ENCODE measurements around the gene MS4A8.
"Not testable (repeated sequence)": the region's sequence is repeated elsewhere in the genome, so short reads cannot be mapped to it uniquely, and the experiment has no call there.

Gene MS4A8

GRCh38 chr11:60731586-60731985 is 32.2 kb downstream of the MS4A8 start:
- no peak for DNase-seq

DNA sequence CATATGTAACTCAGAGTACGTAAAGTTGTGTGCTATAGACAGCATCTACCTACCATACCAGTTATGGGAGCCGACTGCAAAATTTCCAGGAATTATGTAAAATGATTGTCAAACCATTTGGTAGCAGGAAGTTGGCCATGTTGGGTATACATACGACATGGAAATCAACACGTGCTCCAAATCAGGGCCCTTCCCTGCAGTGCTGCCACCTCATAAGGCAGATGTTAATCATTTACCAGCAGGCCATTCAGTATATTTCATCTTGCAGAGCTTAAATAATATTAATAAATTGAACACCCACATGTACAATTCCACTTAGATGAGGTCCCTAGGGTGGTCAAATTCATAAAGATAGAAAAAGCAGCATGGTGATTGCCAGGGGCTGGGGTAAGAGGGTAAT is 34.9 kb downstream of the MS4A8 start:
- DNase-seq = no peak

DNA sequence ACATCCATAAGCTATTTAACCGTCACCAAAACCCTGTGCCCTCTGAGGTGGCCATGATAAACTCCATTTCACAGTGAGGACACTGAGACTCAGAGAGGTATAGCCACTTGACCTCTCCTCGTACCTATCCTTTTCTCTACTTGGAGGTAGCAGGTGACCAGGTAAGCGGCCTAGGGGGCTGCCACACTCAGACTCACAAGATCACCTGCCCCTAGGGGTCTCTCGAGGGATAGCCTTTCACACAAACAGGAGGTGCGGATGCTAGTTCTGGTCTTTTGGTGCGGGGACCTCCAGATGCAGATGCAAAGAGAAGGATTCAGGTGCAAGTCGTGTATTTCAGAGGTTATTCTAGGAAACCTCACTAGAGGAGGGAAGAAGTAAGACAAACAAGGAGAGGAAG is 39.7 kb downstream of the MS4A8 start:
- no peak for DNase-seq

DNA sequence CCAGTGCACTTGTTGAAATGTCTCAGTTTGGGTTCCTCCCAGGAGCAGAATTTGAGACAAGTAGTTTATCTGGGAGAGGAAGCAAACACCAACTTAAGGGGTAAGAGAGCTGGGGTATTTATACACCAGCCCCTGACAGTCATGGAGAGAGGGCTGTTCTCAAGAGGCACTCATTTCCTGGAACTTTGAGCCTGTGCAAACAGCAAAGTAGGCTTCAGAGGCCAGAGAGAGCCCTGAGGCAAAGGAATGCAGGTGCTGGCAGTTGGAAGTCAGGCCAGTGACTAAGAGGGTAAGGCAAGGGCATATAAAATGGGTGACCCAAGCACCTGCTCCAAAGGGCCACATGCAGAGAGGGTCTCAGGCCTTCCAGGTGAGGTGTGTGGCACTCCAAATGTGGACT is 41.2 kb downstream of the MS4A8 start:
- no peak for DNase-seq

DNA sequence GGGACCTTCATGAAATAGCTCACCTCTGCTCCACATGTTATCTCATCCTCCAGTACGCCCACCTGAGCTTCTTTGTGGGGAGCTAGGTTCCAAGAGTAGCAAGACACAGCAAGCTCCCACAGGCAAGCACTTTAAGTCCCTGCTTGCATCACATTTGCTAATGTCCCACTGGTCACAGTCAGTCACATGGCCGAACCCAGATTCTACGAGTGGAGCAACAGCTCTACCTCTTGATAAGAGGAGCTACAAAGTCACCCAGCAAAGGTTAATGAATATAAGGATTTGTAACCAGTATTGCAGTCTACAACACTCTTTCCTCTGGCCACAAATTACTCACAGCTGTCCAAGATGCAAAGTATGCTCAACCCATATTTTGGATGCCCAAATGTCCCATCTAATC is 42.0 kb downstream of the MS4A8 start:
- DNase-seq = no peak

DNA sequence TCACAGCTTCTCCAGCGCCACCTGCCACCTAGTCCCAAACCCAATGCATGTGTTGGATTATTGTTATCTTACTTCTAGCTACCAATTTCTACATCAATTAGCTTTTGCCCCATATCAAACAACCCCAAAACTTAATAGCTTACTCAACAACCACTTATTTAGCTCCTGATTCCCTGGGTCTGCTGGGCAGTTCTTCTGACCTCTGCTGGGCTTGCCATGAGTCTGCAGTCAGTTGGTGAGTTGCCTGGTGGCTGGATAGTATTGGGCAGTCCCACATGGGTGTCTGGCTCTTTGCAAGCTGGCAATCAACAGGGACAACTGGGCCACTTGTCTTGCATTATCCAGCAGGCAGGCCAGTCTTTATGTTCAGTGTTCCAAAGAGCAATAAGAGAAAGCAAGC is 43.6 kb downstream of the MS4A8 start:
- DNase-seq = no peak

DNA sequence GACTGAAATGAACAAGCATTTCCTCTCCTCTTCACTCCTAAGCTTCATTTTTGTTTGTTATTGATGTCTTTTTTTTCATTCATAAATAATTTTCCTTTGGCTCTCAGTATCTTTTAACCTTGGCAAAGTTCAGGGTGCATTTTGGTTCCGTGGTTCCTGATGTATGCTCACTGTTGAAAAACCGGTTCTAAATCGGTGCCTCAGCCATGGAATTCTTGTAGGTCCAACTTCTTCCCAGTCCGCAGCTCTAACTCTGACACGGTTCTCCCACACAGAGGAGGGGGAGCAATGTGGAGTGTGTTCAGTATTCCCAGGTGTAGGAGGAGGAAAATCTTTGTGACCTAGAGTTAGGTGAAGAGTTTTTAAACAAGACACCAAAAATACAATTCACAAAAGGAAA is 44.7 kb downstream of the MS4A8 start:
- DNase-seq = no peak

GRCh38 chr11:60747359-60747873 is 48.0 kb downstream of the MS4A8 start:
- no peak for DNase-seq

DNA sequence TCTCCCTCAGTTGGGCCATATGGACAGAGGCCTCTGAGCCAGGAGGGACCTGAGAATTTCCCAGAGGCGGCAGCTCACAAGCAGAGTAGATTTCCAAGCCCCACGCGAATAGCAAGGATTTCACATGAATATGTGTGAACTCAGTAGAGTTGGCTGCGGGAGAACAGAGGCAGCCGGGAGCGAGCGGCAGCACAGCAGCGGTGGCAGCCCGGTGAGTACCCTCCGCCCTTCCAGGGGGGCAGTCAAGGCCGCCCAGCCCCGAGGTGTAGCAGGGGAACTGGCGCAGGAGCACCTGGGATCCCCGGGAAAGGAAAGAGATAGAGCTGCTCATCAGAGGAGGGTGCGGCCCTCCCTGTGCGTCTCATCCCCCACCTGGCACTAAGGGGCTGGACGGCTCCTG is 48.8 kb downstream of the MS4A8 start:
- DNase-seq = no peak

GRCh38 chr11:60748821-60749220 is 49.4 kb downstream of the MS4A8 start:
- no peak for DNase-seq

DNA sequence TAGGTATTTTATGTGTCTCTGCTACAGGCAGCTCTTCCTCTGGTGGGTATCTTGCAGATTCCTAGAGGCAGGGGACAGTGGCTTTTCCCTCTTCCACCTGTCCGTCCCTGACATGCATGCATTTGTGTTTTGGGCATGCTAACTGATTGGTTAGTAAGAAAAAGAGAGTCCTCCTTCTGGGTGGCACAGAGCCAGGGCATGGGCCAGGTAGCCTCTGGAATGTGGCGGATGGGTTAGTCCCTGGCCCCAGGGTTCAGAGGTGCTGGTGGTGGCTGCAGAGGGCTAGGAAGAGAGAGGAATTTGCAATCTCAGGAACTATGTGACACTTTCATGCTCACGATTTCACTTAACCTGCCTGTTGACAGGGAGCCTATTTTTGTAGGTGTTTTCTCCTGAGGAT is 51.5 kb downstream of the MS4A8 start:
- DNase-seq = no peak

- DNase-seq = no peak
These were observed 53.9 kb downstream of the MS4A8 start for GRCh38 chr11:60753309-60753708.

DNA sequence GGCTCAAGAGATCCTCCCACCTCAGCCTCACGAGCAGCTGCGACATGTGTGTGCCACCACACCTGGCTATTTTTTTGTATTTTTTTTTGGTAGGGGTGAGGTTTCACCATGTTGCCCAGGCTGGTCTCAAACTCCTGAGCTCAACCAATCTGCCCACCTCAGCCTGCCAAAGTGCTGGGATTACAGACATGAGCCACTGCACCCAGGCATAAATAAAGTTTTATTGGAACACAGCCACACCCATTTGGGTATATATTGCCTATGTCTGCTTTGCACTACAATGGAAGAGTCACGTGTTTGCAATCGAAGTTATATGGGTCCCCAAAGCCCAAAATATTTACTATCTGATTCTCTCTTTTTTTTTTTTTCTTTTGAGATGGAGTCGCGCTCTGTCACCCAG is 55.5 kb downstream of the MS4A8 start:
- DNase-seq = no peak

DNA sequence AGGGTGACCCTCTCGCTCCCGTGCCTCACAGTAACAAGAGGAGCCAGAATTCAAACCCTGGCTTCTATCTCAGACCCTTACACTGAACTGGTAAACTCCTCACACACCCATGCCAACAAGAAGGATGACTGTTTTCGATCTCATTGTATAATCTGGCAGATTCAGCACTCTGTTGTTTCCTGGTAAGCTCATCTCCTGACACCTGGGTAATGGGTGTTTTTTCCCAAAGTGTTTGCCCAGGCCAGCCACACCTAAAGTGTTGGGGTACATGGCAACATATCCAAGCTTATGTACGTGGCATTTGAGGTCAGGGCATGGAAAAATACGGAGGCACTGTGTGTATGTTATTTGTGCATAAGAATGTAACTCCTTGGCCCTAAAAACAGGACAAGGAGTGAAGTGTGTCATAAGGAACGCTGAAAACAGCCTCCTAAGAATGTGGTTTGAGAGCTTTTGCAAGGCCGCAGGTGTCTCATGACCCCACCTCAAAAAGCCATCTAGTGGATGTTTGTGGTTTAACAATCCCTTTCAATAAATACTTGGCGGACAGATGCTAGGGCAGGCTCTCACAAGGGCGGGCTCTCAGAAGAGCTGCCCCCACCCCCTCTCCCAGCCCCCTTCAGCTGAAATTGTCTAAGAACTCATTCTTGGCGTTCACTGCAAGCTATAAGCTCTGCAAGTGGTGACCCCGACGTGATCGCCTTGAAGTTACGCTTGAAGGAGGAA is 57.1 kb downstream of the MS4A8 start, which contains the start of gene MS4A15:
MS4A15 (plus strand) TSS at position 561 of the 726 bp plus-strand sequence. CDS start 6,867 bp downstream, outside the sequence.
- DNase-seq = no peak

GRCh38 chr11:60757231-60757800 is 57.9 kb downstream of the MS4A8 start:
- DNase-seq = no peak

DNA sequence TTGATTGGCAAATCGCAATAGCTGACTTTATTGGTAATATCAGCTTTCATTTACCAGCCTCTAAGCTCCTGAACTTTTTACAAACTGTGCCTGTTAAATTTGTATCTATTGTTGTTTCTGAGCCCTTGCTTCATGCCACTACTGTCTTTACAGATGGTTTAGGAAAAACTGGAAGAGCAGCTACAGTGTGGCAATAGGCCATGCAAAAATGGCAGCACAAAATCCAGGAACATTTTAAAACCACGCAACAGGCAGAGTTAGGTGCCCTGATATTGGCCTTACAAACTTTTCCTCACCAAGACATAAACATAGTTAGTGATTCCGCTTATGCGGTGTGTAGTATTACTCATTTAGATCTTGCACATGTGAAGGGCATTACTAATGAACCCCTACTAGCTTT is 59.3 kb downstream of the MS4A8 start:
- DNase-seq = not testable (repeated sequence)

DNA sequence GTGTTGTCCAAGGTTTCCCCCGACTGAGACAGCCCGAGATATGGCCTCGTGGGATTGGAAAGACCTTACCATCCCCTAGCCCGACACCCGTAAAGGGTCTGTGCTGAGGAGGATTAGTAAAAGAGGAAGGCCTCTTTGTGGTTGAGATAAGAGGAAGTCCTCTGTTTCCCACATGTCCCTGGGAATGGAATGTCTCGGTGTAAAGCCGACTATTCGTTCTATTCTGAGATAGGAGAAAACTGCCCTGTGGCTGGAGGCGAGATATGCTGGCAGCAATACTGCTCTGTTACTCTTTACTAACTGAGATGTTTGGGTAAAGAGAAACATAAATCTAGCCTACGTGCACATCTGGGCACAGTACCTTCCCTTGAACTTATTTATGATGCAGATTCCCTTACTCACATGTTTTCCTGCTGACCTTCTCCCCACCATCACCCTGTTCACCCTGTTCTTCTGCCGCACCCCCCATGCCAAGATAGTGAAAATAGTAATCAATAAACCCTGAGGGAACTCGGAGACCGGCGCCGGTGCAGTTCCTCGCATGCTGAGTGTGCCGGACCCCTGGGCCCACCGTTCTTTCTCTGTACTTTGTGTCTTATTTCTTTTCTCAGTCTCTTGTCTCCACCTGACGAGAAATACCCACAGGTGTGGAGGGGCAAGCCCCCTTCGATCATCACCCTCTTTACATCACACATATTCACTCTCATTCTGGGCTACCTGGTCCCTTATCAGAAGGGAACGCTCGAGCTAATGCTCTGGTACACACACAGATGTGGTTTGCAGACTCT is 60.2 kb downstream of the MS4A8 start:
- not testable (repeated sequence) for DNase-seq

DNA sequence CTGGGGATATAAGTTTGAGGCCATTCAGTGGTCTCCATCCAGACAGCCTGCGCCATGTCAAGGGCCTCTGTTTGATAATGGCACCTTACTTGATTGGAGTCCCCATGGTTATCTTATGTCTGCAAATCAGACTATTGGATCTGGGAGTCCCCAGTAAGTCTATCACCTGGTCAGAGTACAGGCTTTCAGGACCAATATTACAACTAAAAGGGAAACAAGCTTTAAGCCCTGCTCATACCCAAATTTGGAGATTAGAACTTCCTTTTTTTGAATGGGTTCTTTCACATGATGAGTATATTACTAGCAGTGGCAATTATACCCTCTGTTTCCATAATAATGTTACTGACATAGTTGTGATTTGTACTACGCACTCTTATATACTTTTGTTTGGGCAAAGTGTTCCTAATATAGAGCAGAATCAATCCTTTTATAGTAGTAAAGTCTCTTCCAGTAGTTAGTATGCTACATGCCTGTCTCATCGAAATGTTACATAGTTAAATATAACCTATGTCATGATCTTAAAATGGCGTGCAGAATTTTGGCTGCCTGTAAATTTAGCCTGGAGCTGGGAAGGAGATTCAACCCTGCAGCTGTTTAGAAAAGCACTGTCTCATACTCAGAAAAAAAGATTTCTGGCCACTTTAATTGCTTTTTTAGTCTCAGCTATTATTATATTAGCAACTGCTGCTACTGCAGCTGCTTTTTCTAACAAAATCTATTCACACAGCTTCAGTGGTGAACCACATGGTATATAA is 62.2 kb downstream of the MS4A8 start:
- DNase-seq = no peak

DNA sequence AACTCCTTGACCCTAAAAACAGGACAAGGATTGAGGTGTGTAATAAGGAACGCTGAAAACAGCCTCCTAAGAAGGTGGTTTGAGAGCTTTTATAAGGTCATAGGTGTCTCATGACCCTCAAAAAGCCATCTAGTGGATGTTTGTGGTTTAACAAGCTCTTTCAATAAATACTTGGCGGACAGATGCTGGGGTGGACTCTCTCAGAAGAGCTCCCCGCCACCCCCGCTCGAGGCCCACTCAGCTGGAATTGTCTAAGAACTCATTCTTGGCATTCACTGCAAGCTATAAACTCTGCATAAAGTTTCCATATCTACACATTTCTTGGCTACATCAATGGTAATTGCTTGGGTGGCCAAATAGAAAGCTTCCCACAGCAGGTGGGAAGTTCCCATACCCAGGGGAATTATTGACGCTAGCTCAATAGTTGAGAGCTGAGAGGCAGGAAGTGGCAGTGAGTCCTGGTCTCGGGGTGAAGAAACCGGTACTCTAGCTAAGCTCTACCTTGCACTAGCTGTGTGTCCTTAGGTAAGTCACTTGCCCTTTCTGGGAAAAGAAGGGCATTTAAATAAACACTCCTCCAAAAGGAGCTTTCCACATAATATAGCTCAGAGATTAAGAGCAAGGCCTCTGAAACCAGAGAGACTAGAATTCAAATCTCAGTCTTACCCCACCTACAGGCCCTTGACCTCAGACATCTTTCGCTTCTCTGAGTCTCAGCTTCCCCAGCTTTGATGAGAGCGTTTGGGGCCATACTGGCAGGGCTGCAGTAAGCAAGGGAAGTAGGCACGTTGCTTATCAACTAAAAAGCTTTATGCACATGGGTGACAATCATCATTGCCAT is 63.7 kb downstream of the MS4A8 start:
- DNase-seq = no peak

- no peak for DNase-seq
These were observed 64.4 kb downstream of the MS4A8 start for GRCh38 chr11:60763692-60764369.

DNA sequence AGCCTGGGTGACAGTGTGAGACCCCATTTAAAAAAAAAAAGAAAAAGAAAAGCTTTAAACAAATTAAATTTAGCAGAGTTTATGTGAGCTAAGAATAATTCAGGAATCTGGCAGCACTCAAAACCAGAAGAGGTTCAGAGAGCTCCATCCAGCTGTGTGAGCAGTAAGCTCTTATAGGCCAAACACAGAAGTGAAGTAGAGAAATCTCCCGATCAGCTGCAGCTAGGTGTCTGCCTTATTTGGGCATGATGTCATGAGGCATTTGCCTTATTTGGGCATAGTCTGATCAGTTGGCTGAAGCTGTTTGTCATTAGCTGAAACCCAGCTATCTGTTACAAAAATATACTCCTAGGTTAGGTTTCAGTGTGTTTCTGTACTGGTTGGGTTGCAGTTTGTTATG is 65.5 kb downstream of the MS4A8 start:
- no peak for DNase-seq

DNA sequence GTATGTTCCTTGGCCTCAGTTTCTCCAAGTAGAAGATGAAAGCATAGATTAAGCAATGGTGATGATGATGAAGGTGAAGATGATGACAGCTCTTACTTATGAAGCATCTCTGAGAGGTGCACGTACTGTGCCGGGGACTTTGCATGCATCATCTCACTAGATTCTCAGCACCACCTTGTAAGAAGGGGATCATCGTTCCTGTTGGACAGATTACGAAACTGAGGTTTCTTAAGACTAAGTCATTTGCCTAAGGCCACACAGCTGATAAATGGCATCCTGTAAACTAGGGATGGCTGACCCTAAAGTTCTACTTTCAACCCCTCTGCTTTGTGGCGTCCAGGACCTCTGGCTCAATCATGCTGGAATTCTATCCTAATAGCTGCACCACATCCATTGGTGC is 65.9 kb downstream of the MS4A8 start:
- no peak for DNase-seq

Data from NCI-H510A treated with DMSO at 0.1 percent for 48 hours (cell line).